ENCODE data around the gene SCAMP1. TPM values are rescaled to one million over a fixed set of nuclear protein-coding genes. Genes with fewer than 3 reads are reported as not detected.
"Not testable (repeated sequence)": the region's sequence is repeated elsewhere in the genome, so short reads cannot be mapped to it uniquely, and the experiment has no call there.

Gene SCAMP1
- total RNA-seq, 1 experiment from 2014 or later = 72.5 TPM

GRCh38 chr5:78391357-78391756 is 30.9 kb downstream of the SCAMP1 start:
- Histone ChIP-seq H3K79me2 (ENCODE audit: low read length) (peaks cover 78% of the 10 kb centered on the region), H3K36me3 (ENCODE audit: insufficient read depth, low read length) (peaks cover 23% of the 10 kb centered on the region)
- H3K4me2 ChIP-seq (ENCODE audit: low read depth, low read length, poor library complexity, severe bottlenecking); H3K4me1 ChIP-seq (ENCODE audit: low read length); H4K20me1 ChIP-seq (ENCODE audit: insufficient read depth, low read depth, low read length); H3K27ac ChIP-seq (ENCODE audit: low read length); DNase-seq; H2AFZ ChIP-seq (ENCODE audit: low read length); H3K9ac ChIP-seq (ENCODE audit: low read length); H3K9me2 ChIP-seq (replicated peaks; ENCODE audit: insufficient read depth, low read length); H3K9me3 ChIP-seq (ENCODE audit: low read length); H3K4me3 ChIP-seq (ENCODE audit: low read length); H3K27me3 ChIP-seq (ENCODE audit: low read length): not testable (repeated sequence)

- Histone ChIP-seq H3K27ac (ENCODE audit: low read length) (no peak overlapping the region), H3K4me2 (ENCODE audit: low read depth, low read length, poor library complexity, severe bottlenecking) (no peak overlapping the region), H3K9me2 (replicated peaks; ENCODE audit: insufficient read depth, low read length) (no peaks in the 10 kb centered on the region), H2AFZ (ENCODE audit: low read length) (no peak overlapping the region), H4K20me1 (ENCODE audit: insufficient read depth, low read depth, low read length) (no peaks in the 10 kb centered on the region), H3K4me3 (ENCODE audit: low read length) (no peak overlapping the region), H3K4me1 (ENCODE audit: low read length) (no peaks in the 10 kb centered on the region), H3K9me3 (ENCODE audit: low read length) (no peaks in the 10 kb centered on the region), H3K27me3 (ENCODE audit: low read length) (no peaks in the 10 kb centered on the region), H3K79me2 (ENCODE audit: low read length) (peaks cover 91% of the 10 kb centered on the region), H3K36me3 (ENCODE audit: insufficient read depth, low read length) (no peaks in the 10 kb centered on the region), H3K9ac (ENCODE audit: low read length) (no peak overlapping the region)
- no peak for DNase-seq
Measured at GRCh38 chr5:78397831-78398230, 37.4 kb downstream of the SCAMP1 start.

DNA sequence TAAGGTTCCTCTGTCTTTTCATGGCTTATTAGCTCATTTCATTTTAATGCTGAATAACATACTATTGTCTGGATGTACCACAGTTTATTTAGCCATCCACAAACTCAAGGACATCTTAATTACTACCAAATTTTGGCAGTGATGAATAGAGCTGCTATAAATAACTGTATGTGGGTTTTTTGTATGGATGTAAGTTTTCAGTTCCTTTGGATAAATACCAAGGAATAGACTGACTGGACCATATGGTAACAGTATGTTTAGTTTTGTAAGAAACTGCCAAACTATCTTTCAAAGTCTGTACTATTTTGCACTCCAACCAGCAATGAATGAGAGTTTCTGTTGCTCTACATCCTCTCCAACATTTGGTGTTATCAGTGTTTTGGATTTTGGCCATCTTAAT is 38.7 kb downstream of the SCAMP1 start:
- H3K9ac ChIP-seq (ENCODE audit: low read length) = no peak overlapping the region
- H3K4me2 ChIP-seq (ENCODE audit: low read depth, low read length, poor library complexity, severe bottlenecking) = no peak overlapping the region
- no peaks in the 10 kb centered on the region for H3K9me2 ChIP-seq (replicated peaks; ENCODE audit: insufficient read depth, low read length)
- no peaks in the 10 kb centered on the region for H3K9me3 ChIP-seq (ENCODE audit: low read length)
- DNase-seq = no peak
- no peaks in the 10 kb centered on the region for H3K27me3 ChIP-seq (ENCODE audit: low read length)
- no peaks in the 10 kb centered on the region for H3K36me3 ChIP-seq (ENCODE audit: insufficient read depth, low read length)
- no peak overlapping the region for H3K4me3 ChIP-seq (ENCODE audit: low read length)
- no peak overlapping the region for H3K27ac ChIP-seq (ENCODE audit: low read length)
- no peaks in the 10 kb centered on the region for H4K20me1 ChIP-seq (ENCODE audit: insufficient read depth, low read depth, low read length)
- no peak overlapping the region for H2AFZ ChIP-seq (ENCODE audit: low read length)
- H3K4me1 ChIP-seq (ENCODE audit: low read length) = no peaks in the 10 kb centered on the region
- H3K79me2 ChIP-seq (ENCODE audit: low read length) = peaks cover 89% of the 10 kb centered on the region

DNA sequence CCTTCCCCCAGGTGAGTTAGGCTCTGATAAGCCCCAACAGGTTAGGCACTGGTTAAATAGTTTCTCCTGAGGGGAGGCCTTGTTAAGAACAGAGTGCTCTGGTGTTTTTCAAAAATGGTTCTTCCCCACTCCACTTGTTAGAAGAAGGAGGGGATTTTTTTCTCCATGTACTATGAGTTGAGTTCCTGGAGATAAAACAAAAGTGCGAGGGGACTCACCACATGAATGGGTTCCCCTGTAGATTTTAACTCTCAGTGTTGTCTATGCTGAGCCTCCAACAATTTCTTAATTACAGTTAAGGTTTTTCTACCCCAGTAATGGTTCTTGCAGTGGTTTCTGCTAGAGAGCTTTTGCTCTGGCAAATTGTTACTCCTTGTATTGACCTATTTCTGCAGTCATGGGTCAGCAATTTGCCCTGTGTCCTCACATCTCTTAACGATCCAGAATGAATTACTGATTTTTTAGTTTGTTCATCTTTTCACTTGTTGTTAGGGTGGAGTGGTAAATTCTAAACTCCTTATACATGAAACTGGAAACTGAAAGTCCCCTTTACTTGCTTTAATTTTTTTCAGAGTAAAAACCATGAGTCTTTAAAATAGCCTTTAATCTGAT is 44.4 kb downstream of the SCAMP1 start:
- Histone ChIP-seq H3K4me2 (ENCODE audit: low read depth, low read length, poor library complexity, severe bottlenecking) (no peak overlapping the region), H3K4me1 (ENCODE audit: low read length) (peaks cover 12% of the 10 kb centered on the region), H3K9ac (ENCODE audit: low read length) (no peak overlapping the region), H2AFZ (ENCODE audit: low read length) (no peak overlapping the region), H3K4me3 (ENCODE audit: low read length) (no peak overlapping the region), H4K20me1 (ENCODE audit: insufficient read depth, low read depth, low read length) (no peaks in the 10 kb centered on the region), H3K9me2 (replicated peaks; ENCODE audit: insufficient read depth, low read length) (no peaks in the 10 kb centered on the region), H3K9me3 (ENCODE audit: low read length) (no peaks in the 10 kb centered on the region), H3K27ac (ENCODE audit: low read length) (no peak overlapping the region), H3K36me3 (ENCODE audit: insufficient read depth, low read length) (no peaks in the 10 kb centered on the region), H3K79me2 (ENCODE audit: low read length) (peaks cover 91% of the 10 kb centered on the region), H3K27me3 (ENCODE audit: low read length) (no peaks in the 10 kb centered on the region)
- DNase-seq = no peak

DNA sequence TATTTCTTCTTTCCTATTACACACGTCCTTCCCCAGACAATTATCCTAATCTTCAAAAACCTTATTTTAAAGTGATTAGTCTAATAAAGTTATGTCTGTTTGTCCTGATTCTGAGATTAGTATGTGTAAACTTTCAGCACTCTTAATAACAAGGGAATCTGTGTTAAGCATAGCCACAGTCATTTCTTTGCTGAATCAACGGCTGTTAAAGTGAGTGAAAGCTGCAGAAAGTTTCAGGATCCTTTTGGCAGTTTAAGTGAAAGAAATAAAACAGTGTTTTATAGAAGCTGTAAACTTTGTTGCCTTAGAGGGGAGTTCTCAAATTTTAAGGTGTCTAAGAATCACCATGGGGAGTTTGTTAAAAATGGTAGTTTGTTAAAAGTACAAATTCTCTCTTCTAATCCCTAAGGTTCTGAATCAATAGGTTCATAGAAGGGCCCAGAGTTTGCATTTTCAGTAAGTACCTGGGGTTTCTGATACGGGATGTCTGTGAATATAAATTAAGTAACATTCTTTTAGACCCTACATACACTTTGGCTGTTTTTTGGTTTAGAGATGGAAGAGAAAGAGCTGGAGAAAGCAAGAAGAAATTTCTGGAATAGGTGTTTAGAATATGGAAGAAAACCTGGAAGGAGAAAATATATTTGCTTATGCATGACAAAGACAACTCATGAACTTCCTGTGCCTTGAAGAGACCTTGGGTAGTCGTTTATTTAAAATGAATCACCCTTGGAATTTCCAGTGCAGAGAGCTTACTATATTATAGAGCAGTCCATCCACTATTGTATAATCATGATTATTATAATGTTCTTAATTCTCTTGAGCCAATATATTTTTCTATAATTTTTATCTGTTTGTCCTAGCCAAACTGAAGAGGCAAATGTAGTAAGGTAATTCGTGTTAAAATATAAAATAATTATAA is 45.7 kb downstream of the SCAMP1 start:
- no peak overlapping the region for H3K9ac ChIP-seq (ENCODE audit: low read length)

GRCh38 chr5:78407458-78407857 is 47.0 kb downstream of the SCAMP1 start:
- H3K79me2 ChIP-seq (ENCODE audit: low read length) = peaks cover 91% of the 10 kb centered on the region
- H3K9ac ChIP-seq (ENCODE audit: low read length) = no peak overlapping the region
- H3K27ac ChIP-seq (ENCODE audit: low read length) = no peak overlapping the region
- no peaks in the 10 kb centered on the region for H3K27me3 ChIP-seq (ENCODE audit: low read length)
- peaks cover 28% of the 10 kb centered on the region for H3K4me1 ChIP-seq (ENCODE audit: low read length)
- no peaks in the 10 kb centered on the region for H3K9me2 ChIP-seq (replicated peaks; ENCODE audit: insufficient read depth, low read length)
- H3K36me3 ChIP-seq (ENCODE audit: insufficient read depth, low read length) = no peaks in the 10 kb centered on the region
- H4K20me1 ChIP-seq (ENCODE audit: insufficient read depth, low read depth, low read length) = no peaks in the 10 kb centered on the region
- no peak for DNase-seq
- H2AFZ ChIP-seq (ENCODE audit: low read length) = no peak overlapping the region
- no peaks in the 10 kb centered on the region for H3K9me3 ChIP-seq (ENCODE audit: low read length)
- no peak overlapping the region for H3K4me3 ChIP-seq (ENCODE audit: low read length)
- H3K4me2 ChIP-seq (ENCODE audit: low read depth, low read length, poor library complexity, severe bottlenecking) = no peak overlapping the region

More for the DNA sequence above, 45.7 kb downstream of the SCAMP1 start:
- Histone ChIP-seq H4K20me1 (ENCODE audit: insufficient read depth, low read depth, low read length) (no peaks in the 10 kb centered on the region), H2AFZ (ENCODE audit: low read length) (no peak overlapping the region), H3K27me3 (ENCODE audit: low read length) (no peaks in the 10 kb centered on the region), H3K4me3 (ENCODE audit: low read length) (no peak overlapping the region), H3K27ac (ENCODE audit: low read length) (no peak overlapping the region), H3K4me2 (ENCODE audit: low read depth, low read length, poor library complexity, severe bottlenecking) (peak overlapping the region; percentile 15), H3K9me3 (ENCODE audit: low read length) (no peaks in the 10 kb centered on the region), H3K79me2 (ENCODE audit: low read length) (peaks cover 91% of the 10 kb centered on the region), H3K4me1 (ENCODE audit: low read length) (peaks cover 17% of the 10 kb centered on the region), H3K36me3 (ENCODE audit: insufficient read depth, low read length) (no peaks in the 10 kb centered on the region), H3K9me2 (replicated peaks; ENCODE audit: insufficient read depth, low read length) (no peaks in the 10 kb centered on the region)
- no peak for DNase-seq

DNA sequence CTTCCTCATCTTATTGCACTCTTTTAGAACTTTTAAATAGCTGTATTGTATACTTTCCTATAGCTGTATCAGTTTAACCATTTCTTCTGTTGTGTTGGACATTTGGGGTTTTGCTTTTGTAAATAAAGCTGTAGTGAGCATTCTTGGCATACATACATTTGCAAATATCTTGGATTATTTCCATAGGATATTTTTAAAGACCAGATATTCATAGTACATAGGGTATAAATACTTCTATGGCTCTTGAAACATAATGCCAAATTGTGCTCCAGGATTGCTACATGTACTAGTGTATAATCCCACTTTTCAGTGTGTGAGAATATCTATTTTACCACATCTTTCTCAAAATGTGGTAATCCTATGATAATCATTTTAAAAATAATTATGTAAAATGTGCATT is 51.2 kb downstream of the SCAMP1 start:
- Histone ChIP-seq H3K27ac (ENCODE audit: low read length) (no peak overlapping the region), H3K36me3 (ENCODE audit: insufficient read depth, low read length) (peaks cover under 1% of the 10 kb centered on the region; the same call in 1 of the 2 replicates), H3K9me3 (ENCODE audit: low read length) (no peaks in the 10 kb centered on the region), H3K4me3 (ENCODE audit: low read length) (no peak overlapping the region), H3K79me2 (ENCODE audit: low read length) (peaks cover 78% of the 10 kb centered on the region), H4K20me1 (ENCODE audit: insufficient read depth, low read depth, low read length) (no peaks in the 10 kb centered on the region), H2AFZ (ENCODE audit: low read length) (no peak overlapping the region), H3K9ac (ENCODE audit: low read length) (no peak overlapping the region), H3K9me2 (replicated peaks; ENCODE audit: insufficient read depth, low read length) (no peaks in the 10 kb centered on the region), H3K27me3 (ENCODE audit: low read length) (no peaks in the 10 kb centered on the region), H3K4me2 (ENCODE audit: low read depth, low read length, poor library complexity, severe bottlenecking) (peak overlapping the region; percentile 3), H3K4me1 (ENCODE audit: low read length) (peaks cover 26% of the 10 kb centered on the region)
- DNase-seq = no peak

- H3K36me3 ChIP-seq (ENCODE audit: insufficient read depth, low read length) = peaks cover 13% of the 10 kb centered on the region; the same call in 1 of the 2 replicates
Measured at GRCh38 chr5:78416677-78417425, 56.4 kb downstream of the SCAMP1 start.

More at GRCh38 chr5:78416677-78417425, 56.4 kb downstream of the SCAMP1 start:
- Histone ChIP-seq H3K4me3 (ENCODE audit: low read length) (no peak overlapping the region), H3K4me2 (ENCODE audit: low read depth, low read length, poor library complexity, severe bottlenecking) (no peak overlapping the region), H3K9me2 (replicated peaks; ENCODE audit: insufficient read depth, low read length) (no peaks in the 10 kb centered on the region), H3K27me3 (ENCODE audit: low read length) (no peaks in the 10 kb centered on the region), H3K79me2 (ENCODE audit: low read length) (peaks cover 41% of the 10 kb centered on the region), H3K9me3 (ENCODE audit: low read length) (no peaks in the 10 kb centered on the region), H3K9ac (ENCODE audit: low read length) (no peak overlapping the region), H4K20me1 (ENCODE audit: insufficient read depth, low read depth, low read length) (no peaks in the 10 kb centered on the region), H2AFZ (ENCODE audit: low read length) (no peak overlapping the region), H3K4me1 (ENCODE audit: low read length) (peaks cover 18% of the 10 kb centered on the region), H3K27ac (ENCODE audit: low read length) (0 out of 2 replicates have a peak overlapping the region, but pooled peaks have one; percentile 9)
- DNase-seq = no peak
